OCI-M2 (cell line): ENCODE measurements around the gene E2F1.

Experiments
- DNase-seq: peaks from one replicate; lab custom pipeline; 2025; ENCODE audit not compliant: unreplicated experiment; lab: John Stamatoyannopoulos, UW

The E2F1 gene

DNA sequence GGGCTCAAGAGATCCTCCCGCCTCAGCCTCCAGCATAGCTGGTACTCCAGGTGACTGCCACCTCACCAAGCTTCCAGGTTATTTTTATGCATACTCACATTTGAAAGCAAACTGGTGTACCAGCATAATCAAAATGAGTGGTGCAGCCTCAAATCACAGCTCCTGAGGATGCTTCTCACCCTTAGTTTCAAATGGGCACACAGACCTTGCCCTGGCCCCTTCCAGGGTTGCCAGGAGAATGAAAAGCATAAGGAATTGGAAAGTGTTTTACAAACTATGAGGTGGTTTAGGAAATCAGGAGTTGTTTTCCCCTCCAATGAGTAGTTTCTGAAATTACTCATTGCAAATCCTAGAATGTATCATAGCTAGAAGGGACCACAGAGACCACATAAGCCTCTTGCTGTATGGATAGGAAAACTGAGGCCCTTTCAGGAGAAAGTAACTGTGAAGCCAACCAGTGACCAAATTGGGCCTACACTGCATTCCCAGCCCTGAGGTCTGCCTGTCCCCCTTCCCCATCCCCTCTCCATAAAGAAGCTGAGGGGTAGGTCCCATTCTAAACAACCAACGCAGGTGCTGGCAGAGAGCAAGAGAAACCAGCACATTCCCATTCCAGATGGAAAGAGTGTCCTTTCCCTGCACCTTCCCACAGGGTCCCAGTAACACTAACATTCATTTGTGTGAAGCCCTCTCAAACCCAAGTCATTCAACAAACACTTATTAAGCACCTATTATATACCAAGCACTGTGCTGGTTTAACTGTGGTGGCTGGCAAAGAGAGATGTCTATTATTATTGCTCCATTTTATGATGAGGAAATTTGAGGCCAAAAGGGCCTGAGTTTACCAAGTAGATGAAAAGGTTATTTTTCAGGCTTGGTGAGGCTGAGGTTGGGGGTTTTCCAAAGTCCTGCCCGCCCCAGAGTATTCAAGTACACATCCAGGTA, 2.1 kb upstream of the E2F1 start:
- DNase-seq = no peak

DNA sequence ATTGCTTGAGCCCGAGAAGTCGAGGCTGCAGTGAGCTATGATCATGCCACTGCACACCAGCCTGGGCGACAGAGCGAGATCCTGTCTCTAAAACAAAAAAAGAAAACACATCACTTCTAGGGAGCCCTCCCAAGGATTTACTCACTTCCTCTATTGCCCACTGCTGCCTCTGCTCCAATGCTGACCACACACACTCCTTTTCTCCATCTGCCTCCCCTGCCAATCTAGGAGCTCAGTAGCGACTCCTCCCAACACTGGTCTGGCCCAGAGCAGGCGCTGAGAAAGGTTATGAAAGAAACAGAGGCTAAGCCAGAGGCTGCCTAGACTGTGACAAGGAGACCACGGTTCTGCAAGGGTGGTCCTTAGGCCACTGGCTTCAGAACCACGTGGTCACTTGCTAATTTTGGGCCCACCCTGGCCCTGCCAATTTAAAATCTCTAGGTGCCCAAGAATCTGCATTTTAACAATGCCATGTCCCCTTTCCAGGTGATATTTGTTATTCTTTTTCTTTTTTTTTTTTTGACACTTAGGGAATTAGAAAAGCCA, 1.3 kb upstream of the E2F1 start:
- DNase-seq = no peak

DNA sequence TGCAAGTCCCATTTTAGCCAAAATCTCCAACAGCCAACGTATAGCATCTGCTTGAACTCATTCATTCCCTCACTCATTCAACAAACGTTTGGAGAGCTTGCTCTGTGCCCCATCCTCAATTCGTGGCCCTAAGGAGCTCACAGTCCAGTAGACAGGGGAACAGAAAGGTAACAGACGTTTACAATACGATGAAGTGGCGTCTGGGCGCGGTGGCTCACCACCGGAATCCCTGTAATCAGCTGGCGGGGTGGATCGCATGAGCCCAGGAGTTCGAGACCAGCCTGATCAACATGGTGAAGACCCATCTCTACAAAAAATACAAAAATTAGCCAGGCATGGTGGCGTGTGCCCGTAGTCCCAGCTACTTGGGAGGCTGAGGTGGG, 790 bp upstream of the E2F1 start:
- no peak for DNase-seq

DNA sequence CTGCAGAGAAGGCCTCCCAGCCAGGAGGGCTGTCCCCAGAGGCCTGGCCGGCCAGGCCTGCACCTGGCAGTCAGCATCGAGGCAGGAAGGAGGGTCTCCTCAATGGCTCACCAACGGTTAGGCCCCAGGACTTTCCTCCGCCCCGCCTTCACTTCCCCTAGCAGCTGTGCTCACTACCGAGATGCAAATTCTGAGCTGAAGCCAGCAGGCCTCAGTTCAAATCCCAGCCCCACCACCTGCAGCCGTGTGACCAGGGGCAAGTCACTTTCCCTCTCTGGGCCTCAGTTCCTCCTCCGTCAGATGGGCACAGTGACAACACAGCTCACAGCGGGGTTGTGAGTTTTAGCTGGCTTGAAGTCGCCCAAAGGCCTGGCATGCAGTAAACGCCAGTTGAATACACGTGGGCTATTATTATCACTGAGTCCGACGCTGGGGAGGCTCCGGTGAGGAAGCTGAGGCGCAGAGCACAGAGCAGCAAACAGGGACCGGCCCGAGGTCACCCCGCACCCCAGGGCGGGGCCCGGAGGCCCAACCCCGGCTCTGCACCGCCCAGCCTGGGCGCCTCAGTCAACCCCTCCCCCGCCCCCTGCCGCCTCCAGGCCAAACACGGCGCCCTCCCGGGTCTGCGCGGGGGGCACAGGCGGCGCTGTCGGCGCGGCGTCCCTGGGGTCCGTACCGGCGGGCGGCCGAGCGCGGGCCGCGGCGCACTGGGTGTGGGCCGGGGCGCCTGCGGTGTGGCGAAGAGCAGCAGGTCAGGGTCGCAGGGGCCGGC, 671 bp downstream of the E2F1 start:
- DNase-seq = no peak

DNA sequence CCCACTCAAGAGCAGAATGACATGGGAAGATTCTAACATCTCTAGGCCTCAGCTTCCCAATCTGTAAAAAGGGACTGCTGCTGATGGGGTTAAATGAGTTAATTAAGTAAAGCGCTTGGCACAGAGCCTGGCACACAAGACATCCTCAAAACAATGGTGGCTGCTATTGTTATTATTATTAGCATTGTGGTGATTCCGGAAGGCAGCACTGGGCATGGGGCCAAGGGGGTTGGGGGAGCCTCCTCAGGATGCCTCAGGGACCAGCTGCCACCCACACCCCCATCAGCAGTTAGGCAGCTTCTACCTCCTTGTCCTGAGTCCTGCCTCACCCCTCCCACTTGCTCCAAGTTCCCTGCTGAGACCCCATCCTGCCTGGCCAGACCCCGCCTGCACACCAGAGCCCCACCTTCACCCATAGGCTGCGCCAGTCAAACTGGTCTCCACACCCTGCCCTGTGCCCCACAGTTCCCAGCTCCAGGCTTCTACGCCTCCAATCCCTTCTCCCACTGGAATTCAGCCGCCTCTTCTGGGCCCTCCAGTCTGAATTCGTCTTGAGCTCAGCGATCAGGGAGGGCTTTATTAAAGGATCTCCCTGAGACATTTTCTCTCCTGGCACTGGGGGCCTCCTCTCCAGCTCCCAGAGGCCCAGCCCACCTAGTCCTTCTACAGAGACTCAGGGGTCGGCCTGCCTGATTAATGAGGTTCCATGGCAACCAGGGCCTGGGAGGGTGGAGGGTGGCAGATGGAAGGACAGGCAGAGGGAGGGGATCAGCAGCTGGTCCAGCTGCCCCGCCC, 1.5 kb downstream of the E2F1 start:
- no peak for DNase-seq

DNA sequence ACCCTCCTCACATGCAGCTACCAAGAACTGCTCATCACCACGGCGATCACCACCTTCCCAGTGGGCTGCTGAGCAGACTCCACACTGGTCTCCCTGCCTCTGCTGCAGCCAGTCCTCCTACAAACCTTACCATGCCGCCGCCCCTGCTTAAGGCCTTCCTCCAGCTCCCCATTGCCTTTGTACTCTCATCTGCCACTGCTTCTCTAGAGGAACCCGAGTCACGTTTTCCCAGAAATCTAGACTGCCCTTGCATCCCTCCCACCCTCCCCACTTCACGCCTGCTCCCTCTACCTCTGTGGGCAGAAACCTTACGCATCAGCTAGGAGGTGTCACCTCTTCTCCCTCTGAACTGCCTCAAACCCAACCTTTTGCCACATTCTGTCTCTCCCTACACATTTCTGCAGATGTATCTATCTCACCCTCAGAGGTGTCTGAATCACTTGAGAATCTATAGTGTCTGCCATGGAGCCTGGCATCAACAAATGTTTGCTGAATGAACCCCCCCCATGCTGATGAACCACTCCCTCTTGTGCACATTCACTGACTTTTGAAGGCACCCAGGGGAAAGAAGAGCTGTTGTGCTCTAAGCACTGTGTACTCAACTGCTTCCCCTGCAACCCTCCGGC, 4.3 kb downstream of the E2F1 start:
- DNase-seq = no peak

DNA sequence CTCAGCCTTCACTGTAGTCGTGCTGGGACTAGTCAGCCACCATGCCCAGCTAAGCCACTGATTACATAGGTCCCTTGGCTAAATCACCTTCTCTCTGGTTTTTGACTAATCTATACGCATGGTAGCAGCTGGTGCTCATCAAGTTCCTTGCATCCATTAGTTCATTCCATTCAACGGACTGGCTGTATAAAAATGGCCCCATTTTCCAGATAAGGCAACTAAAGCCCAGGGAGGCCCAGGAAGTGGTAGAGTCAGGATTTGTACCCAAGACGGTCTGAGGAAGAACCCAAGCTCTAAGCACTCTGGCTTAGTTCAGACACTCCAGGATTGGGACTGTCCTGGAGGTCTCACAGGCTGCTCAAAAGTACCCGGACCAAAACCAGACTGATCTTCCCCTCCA, 4.9 kb downstream of the E2F1 start:
- DNase-seq = no peak

DNA sequence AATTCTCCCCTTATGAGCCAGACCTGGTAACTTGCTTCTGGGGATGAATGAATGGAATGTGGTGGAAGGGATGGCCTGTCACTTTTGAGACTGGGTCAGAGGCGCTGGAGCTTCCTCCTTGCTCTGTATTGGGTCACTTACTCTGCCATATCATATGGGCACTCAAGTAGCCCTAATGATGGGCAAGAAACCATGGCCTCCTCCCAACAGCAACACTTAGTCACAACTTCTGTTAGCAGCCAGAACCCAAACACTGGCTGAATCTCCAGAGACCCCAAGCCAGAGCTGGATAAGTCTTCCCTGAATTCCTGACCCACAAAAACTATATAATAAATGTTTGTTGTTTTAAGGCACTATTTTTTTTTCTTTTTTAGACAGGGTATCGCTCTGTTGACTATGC, 5.5 kb downstream of the E2F1 start:
- DNase-seq = no peak

DNA sequence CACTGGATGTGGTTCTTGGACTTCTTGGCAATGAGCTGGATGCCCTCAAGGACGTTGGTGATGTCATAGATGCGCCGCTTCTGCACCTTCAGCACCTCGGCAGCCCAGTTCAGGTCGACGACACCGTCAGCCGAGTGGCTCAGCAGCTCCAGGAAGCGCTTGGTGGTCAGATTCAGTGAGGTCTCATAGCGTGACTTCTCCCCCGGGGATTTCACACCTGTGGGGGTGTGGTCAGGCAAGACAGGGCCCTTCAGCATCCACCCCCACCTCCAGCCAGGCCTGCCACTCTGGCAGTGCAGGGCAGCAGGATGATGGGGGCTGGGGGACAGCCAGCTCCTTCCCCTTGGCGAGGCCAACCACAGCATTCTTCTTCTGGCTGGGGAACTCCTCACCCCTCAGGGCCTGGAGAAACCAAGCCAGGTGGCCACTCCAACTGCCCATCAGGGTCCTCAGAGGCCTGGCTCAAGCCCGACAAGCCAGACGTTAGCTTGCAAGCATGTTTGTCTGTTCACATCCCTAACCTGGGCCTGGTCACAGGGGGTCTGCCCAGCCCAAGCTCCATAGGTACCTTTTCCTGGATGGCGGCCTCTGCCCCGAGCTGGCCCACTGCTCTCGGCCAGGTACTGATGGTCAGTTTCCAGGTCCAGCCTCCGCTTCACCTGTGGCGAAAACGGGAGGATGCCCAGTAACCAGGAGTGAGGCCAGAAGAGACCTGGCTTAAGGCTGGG, 6.3 kb downstream of the E2F1 start:
- DNase-seq = no peak

DNA sequence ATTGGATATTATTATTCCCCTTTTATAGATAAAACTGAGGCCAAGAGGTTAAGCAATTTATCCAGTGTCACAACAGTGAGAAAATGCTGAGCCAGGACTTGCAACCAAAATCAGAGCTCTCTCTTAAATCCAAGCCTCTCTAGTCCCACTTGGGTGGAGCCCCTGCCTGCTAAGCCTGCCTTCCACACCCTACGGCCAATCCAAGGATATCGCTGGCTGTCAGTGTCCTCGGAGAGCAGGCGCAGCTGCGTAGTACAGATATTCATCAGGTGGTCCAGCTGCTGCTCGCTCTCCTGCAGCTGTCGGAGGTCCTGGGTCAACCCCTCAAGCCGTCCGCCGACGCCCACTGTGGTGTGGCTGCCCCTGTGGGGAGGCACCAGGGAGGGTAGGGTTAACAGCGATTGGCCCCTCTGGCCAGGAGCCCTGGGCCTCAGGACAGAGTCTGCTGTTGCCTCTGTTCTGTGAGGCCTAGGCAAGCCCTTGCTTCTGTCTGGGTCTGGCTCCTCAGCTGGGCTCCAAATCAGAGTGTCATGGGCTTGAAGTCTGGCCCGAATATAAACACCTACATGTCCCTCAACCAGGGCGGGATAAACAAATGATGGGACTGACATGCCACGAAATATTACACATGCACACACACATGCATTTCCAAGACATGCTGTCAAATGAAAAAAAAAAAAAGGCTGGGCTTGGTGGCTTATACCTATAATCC, 8.0 kb downstream of the E2F1 start:
- DNase-seq = no peak

DNA sequence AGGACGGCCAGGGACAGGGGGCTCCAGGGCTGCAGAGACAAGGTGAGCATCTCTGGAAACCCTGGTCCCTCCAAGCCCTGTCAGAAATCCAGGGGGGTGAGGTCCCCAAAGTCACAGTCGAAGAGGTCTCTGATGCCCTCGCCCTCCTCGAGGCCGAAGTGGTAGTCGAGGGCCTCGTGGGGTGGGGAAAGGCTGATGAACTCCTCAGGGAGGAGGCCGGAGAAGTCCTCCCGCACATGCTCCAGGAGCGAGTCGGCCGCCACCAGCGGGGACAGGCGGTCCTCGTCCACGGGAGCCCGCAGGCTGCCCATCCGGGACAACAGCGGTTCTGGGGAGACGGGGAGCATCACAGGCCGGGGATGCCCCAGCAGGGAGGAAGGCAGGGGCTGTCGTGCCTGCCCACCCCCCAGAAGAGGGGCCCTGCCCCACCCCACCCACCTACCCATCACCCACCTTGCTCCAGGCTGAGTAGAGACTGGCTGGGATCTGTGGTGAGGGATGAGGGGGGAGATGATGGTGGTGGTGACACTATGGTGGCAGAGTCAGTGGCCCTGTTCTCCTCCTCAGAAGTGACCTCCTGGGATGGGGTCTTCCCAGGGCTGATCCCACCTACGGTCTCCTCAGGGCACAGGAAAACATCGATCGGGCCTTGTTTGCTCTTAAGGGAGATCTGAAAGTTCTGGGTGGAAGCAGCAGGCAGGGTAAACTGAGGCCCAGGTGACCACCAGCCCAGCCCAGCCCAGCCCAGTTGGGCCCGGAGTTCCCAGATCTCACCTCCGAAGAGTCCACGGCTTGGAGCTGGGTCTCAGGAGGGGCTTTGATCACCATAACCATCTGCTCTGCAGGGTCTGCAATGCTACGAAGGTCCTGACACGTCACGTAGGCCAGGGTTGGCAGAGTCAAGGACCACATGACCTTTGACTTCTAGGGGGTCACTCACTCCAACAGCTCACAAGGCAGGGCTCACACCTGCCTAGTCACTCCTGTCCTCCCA, 9.2 kb downstream of the E2F1 start:
- DNase-seq = no peak

DNA sequence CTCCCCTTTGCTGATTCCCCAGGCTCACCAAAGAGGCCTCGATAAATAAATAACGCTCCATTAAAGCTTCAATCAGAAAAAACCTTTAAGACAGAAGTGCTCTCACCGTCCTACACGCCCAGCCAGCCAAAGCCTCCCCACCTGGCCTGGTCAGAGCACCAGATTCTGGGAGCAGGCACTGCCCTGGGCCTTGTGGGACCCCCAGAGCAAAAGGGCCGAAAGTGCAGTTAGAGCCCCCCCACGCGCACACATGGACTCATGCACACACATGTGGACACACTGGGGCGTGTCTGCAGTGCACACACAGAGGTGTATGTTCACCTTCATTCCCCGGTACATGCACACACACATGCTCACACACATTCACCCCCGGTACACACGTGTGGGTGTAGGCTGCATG, 10.1 kb downstream of the E2F1 start:
- no peak for DNase-seq

DNA sequence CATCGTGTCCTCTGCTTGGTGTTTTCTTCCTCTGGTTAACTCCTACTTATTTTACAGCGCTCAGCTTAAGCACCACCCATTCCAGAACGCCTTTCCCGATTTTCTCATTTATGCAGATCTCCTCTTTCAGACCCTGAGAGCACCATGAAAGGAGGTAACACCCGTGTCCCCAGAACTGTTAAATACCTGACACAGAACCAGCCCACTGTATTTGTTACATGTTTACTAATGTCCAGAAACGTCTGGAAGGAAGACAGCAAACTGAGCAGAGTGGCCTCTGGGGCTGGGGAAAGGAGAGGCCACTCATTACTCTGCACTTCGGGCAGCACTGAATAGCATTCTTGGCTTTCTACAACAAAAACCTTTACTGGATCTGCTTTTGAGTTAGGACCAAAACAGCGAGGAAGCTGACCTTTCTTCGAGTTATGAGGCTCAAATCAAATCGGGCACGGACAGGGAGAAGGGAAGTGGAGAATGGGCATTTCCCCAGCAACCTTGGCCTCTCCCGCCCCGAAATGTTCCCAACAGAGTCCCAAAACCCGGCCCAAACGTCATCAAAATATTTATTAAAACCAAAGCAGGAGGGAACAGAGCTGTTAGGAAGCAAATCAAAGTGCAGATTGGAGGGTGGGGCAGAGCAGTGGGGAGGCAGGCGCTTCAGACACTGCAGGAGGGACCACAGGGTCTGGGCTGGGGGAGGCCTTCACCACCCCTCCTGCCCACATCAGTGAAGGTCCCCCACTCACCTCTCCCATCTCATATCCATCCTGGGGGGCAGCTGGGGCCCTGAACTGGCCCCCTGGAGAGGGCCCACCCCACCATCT, 10.8 kb downstream of the E2F1 start:
- DNase-seq = no peak

DNA sequence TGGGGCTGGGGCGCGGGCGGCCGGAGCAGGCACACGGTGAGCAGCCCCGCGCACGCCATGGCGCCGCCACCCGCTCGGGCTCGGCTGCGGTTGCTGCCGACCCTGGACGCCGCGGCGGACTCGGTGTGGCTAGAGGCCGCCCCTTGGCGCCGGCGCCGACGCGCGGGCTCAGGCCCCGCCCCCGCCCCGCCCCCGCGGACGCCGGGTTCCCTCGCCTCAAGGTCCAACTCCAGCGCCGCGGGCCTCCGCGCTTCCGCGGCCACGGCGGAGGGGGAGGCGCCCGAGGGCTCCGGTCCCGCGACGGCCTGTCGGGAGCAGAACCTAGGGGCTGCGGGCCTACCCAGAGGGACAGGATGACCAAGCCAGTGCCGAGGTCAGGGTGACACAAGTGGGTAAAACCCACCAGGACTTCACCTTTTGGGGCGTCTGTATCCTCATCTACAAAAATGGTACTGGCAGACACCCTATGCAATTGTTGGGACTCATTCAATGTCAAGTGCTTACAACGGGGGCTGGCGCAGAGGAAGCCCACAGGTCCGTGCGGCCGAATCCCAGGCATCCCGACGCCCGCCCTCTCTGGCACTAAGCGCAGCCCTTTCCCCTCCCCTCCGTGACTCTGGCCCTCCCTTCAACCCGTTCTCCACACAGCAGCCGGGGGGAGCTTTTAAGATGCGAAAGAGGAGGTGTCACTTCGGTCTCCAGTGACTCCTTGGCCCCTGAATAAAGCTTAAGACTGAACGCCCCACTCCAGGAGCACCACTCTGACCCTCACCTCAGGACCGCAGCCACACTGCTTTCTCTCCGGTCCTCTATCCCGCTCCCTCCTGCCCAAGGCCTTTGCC, 11.7 kb downstream of the E2F1 start, which contains the start of gene NECAB3:
NECAB3 (minus strand) TSS at position 135 of the 842 bp plus-strand sequence; CDS start at position 59, 76 bp downstream.
- no peak for DNase-seq

DNA sequence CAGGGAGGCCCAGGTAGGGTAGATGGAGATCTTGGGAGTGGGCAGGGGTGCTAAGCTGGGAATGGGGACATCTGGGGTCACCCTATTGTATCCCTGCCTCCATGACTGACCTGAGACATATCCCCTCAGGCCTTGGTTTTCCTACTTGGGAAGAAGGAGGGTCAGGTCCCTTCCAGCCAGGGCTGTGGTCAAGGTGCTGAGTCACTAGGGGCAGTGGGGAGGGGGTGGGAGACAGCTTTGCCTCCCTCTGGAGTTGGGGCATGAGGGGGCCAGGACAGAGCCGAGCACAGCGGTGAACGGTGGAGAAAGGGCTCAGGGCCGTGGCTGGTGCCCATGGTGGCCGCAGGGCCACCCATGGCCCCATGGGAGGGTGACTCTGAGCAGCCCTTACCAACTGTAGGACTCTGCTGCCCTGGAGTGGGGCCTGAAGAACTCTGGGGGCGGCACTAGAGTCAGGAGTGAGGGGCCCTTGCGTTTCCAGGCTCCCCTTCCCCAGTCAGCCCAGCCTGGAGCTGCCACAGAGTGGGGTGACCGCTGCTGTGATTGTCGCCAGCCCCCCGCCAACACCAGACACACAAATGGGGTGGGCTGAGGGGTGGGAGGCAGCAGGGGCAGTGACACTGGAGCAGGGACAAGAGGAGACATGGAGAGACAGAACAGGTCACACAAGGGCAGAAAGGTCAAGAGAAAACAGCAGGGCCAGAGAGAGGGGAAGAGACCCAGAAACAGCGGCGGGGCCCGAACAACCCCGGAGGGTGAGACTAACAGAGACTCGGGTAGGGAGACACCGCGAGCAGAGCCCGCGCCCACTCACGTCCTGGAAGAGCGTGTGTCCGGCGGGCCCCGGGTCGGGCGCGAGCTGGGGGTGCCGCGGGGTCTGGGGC, 12.5 kb downstream of the E2F1 start:
- no peak for DNase-seq

DNA sequence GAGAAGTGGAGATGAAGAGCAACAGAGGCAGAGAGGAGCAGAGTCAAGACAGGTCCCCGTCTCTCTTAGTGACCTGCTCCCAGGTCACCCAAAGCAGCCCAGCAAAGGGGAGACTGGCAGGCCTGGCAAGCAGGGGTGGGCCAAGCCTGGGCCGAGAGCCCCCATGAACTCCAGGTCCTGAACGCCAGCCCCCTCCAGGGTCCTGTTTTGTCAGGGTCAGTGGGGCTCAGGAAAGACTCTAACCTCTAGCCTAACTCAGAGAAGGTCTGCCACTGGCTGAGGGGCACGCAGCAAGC, 13.1 kb downstream of the E2F1 start:
- no peak for DNase-seq
